ENCODE measurements around the gene COMMD6.

The COMMD6 gene

DNA sequence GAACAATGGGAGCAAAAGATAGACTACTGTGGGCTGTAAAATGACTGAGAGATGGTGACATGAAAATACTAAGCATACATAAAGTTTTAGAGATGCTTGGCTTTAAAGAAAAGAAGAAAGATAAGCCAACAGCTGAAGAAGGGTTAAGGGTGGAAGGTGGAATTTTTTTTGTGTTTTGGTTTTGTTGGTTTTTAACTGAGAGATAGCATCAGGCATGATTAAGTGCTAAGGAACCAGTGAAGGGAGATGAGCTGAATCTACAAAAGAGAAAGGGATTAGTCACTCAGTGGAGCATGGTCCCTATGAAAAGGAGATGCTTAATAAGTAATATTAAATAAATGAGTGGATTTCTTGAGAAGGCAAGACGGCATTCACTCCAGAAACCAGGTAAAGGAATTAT is 43.1 kb downstream of the COMMD6 start:
- Histone ChIP-seq H3K4me1 (ENCODE audit: control insufficient read depth, insufficient read depth, low read length) (peaks cover 5% of the 10 kb centered on the region), H3K9me3 (replicated peaks; ENCODE audit: low read length) (no peaks in the 10 kb centered on the region), H3K36me3 (ENCODE audit: insufficient read depth, low read length) (no peaks in the 10 kb centered on the region), H3K9ac (ENCODE audit: low read depth, low read length) (no peak overlapping the region), H3K4me3 (ENCODE audit: low read length) (no peak overlapping the region), H3K27me3 (ENCODE audit: control insufficient read depth, insufficient read depth, low read length) (no peaks in the 10 kb centered on the region), H3K4me2 (ENCODE audit: low read length) (no peak overlapping the region)

DNA sequence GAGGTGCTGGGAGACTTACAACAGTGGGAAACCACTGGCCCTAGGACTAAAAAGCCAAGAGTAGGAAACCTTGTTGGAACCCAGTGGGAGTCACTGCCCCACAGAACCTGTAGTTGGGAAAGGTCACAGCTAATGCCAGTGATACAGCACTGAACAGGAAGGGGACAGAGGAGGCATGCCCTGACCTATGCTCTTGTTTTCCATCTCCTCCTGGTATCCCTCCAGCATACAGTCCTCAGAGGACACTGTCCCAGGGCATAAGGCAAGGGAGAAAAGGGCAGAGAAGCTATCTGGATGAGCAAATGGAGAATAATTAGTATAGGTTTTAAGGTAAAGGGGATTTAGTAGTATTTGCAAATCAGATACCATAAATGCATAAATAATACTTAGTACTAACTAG is 44.5 kb downstream of the COMMD6 start:
- Histone ChIP-seq H3K36me3 (ENCODE audit: insufficient read depth, low read length) (no peaks in the 10 kb centered on the region), H3K27me3 (ENCODE audit: control insufficient read depth, insufficient read depth, low read length) (no peaks in the 10 kb centered on the region), H3K4me1 (ENCODE audit: control insufficient read depth, insufficient read depth, low read length) (peaks cover 8% of the 10 kb centered on the region), H3K9me3 (replicated peaks; ENCODE audit: low read length) (no peaks in the 10 kb centered on the region), H3K4me2 (ENCODE audit: low read length) (no peak overlapping the region), H3K4me3 (ENCODE audit: low read length) (no peak overlapping the region), H3K9ac (ENCODE audit: low read depth, low read length) (no peak overlapping the region)

DNA sequence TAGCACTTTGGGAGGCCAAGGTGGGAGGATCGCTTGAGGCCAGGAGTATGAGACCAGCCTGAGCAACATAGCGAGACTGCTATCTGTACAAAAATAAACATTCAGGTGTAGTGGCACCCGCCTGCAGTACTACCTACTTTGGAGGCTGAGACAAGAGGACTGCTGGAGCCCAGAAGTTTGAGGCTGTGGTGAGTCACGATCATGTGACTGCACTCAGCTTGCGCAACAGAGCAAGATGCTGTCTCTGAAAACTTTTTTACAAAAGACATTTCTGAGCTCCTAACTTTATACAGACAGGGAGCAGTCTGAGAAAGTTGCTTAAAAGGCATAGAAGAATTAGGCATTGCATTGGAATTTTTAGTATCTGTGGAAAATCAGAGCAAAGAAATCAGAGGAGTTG is 45.3 kb downstream of the COMMD6 start:
- Histone ChIP-seq H3K4me2 (ENCODE audit: low read length) (no peak overlapping the region), H3K36me3 (ENCODE audit: insufficient read depth, low read length) (no peaks in the 10 kb centered on the region), H3K4me1 (ENCODE audit: control insufficient read depth, insufficient read depth, low read length) (peaks cover 8% of the 10 kb centered on the region), H3K4me3 (ENCODE audit: low read length) (no peak overlapping the region), H3K27me3 (ENCODE audit: control insufficient read depth, insufficient read depth, low read length) (no peaks in the 10 kb centered on the region), H3K9me3 (replicated peaks; ENCODE audit: low read length) (no peaks in the 10 kb centered on the region), H3K9ac (ENCODE audit: low read depth, low read length) (no peak overlapping the region)

DNA sequence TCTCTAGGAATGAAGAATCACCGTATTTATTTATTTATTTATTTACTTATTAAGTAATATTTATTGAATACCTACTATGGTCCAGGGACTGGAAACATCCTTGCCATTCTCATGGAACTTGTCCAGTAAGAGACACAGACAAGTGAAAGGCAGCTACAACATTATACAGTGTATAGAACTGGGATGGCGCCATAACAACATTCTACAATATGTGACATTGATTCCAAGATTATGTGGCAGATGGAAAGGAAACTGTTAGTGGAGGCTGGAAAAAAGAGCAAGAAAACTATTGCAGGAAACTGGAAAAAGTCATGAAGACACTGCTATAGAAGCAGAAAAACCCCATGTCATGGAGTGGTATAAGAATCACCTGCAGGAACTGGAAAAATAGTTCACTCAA is 46.3 kb downstream of the COMMD6 start:
- Histone ChIP-seq H3K9ac (ENCODE audit: low read depth, low read length) (no peak overlapping the region), H3K4me2 (ENCODE audit: low read length) (no peak overlapping the region), H3K4me3 (ENCODE audit: low read length) (no peak overlapping the region), H3K27me3 (ENCODE audit: control insufficient read depth, insufficient read depth, low read length) (no peaks in the 10 kb centered on the region), H3K9me3 (replicated peaks; ENCODE audit: low read length) (no peaks in the 10 kb centered on the region), H3K36me3 (ENCODE audit: insufficient read depth, low read length) (no peaks in the 10 kb centered on the region), H3K4me1 (ENCODE audit: control insufficient read depth, insufficient read depth, low read length) (peaks cover 8% of the 10 kb centered on the region)

DNA sequence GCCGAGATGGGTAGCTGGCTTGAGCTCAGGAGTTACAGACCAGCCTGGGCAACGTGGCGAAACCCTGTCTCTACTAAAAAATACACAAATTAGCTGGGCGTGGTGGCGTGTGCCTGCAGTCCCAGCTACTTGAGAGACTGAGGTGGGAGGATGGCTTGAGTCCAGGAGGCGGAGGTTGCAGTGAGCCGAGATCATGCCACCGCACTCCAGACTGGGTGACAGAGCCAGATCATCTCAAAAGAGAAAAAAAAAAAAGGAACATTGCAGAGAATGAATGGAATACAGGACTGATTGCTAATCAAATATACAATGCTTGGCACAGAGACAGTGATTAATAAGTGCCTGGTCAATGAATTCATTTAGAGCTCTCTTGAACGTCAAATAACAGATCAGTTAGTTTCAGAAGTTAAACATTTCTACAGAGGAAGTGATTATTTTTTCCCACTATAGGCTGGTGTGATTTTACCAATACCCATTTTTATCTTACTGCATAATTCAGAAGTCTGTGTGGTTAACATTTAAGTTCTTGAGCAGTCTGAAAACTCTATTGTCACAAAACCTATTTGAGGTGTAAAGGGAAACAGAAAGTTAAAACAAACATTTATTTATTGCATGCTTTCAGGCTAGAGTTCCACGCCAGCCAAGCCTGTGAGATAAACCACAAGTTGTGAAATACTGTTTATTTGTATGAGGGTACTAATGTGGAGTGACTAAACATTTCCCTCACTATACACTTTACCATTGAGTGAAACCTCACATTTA is 48.0 kb downstream of the COMMD6 start:
- Histone ChIP-seq H3K9ac (ENCODE audit: low read depth, low read length) (no peak overlapping the region), H3K4me3 (ENCODE audit: low read length) (no peak overlapping the region)

DNA sequence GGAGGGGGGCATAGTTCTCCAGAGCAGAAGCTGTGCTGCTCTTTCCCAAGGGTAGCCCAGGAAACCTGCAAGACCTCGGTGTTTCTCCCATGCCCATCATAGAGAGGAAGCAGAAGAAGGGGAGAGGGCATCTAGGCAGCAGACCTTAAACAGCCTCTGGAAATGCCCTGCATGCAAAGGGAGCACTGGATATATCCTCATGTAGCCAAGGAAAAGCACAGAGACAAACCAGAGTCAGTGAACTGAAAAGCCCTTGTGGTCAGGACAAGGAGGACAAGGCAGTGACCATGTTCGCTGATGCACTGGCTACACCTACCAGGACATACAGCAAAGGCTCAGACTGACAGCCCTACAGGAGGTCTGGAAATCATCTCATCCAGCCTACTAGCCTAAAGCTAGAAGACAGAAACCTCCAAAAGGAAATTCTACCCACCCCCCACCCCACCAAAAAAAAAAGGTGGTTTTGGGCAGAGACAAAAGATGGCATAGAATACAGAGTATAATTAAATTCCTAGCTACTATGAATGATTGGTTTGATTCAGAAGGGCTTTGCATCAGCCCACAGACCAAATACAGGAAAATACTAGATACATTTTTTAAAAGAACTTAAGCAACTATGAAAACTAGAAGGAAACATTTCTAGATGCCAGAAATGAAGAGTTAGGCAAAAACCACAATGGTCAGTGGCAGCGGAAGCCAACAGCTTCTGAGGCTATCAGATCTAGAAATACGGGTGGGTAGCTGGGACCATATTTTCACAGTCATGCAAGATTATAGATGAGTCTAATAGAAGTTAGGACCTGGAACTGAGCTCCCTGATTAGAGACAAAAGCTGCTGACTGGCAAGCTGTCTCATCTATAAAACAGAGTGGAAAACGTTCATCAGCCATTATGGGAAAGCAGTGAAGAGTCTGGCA is 51.2 kb downstream of the COMMD6 start:
- H3K4me2 ChIP-seq (ENCODE audit: low read length): no peak overlapping the region
- H3K9me3 ChIP-seq (replicated peaks; ENCODE audit: low read length): no peaks in the 10 kb centered on the region
- no peaks in the 10 kb centered on the region for H3K27me3 ChIP-seq (ENCODE audit: control insufficient read depth, insufficient read depth, low read length)
- H3K4me1 ChIP-seq (ENCODE audit: control insufficient read depth, insufficient read depth, low read length): peaks cover 25% of the 10 kb centered on the region
- no peak overlapping the region for H3K9ac ChIP-seq (ENCODE audit: low read depth, low read length)
- H3K36me3 ChIP-seq (ENCODE audit: insufficient read depth, low read length): no peaks in the 10 kb centered on the region
- no peak overlapping the region for H3K4me3 ChIP-seq (ENCODE audit: low read length)

More for the DNA sequence above, 48.0 kb downstream of the COMMD6 start:
- Histone ChIP-seq H3K9me3 (replicated peaks; ENCODE audit: low read length) (no peaks in the 10 kb centered on the region), H3K36me3 (ENCODE audit: insufficient read depth, low read length) (no peaks in the 10 kb centered on the region), H3K4me2 (ENCODE audit: low read length) (peak overlapping the region; percentile 15), H3K4me1 (ENCODE audit: control insufficient read depth, insufficient read depth, low read length) (peaks cover 22% of the 10 kb centered on the region), H3K27me3 (ENCODE audit: control insufficient read depth, insufficient read depth, low read length) (no peaks in the 10 kb centered on the region)

DNA sequence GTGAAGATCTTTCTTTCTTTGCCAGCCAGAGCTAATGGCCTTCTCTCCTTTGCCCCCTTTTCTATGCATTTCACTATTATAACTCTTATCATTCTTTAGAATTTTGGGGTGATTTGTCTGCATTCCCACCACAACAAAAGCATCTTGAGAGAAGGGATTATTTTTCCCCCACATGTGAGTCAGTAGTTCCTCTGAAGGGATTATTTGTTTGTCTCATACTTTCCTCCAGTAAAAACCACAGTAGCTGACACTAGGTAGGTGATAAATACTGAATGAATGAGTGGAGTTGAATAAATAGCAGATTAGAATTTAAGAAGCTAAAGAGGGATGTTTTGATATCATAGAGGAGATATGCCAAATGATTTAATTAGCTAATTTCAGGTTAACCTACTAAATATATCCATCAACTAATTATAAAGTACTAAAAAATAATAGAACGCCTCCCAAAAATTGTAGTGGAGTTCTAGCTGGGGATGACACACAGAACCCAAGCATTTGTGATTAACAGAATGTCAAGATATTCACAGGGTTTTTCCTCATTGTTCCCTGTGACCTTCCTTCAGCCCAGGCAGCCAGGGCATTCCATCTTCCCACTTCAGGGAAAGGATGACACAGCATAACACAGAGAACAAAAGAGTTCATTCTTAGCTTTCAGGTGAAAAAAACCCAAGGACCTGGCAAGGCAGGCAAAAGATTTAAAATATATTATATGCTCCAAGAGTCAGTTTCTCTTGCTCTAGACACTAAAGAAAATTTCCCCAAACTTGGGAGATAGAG is 52.2 kb downstream of the COMMD6 start:
- H3K4me1 ChIP-seq (ENCODE audit: control insufficient read depth, insufficient read depth, low read length): peaks cover 27% of the 10 kb centered on the region
- no peak overlapping the region for H3K4me3 ChIP-seq (ENCODE audit: low read length)
- H3K36me3 ChIP-seq (ENCODE audit: insufficient read depth, low read length): no peaks in the 10 kb centered on the region

DNA sequence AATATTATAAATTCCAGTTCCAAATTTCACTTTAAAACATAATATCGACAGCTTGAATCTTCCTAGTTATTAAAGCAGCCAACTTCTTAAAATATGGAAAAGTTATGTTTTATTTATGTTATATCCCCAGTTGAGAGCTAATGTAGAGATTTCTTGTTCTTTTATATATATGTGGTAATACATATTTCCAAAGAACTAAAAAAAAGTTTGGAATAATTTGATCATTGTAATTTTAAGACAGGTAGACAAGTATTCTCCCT is 54.9 kb downstream of the COMMD6 start:
- Histone ChIP-seq H3K27me3 (ENCODE audit: control insufficient read depth, insufficient read depth, low read length) (no peaks in the 10 kb centered on the region), H3K4me1 (ENCODE audit: control insufficient read depth, insufficient read depth, low read length) (peaks cover 28% of the 10 kb centered on the region), H3K9me3 (replicated peaks; ENCODE audit: low read length) (no peaks in the 10 kb centered on the region), H3K4me3 (ENCODE audit: low read length) (peak overlapping the region; percentile 91), H3K36me3 (ENCODE audit: insufficient read depth, low read length) (no peaks in the 10 kb centered on the region), H3K9ac (ENCODE audit: low read depth, low read length) (peak overlapping the region; percentile 76), H3K4me2 (ENCODE audit: low read length) (peak overlapping the region; percentile 99)

More for the DNA sequence above, 52.2 kb downstream of the COMMD6 start:
- H3K9ac ChIP-seq (ENCODE audit: low read depth, low read length): no peak overlapping the region
- H3K27me3 ChIP-seq (ENCODE audit: control insufficient read depth, insufficient read depth, low read length): no peaks in the 10 kb centered on the region
- H3K4me2 ChIP-seq (ENCODE audit: low read length): no peak overlapping the region
- H3K9me3 ChIP-seq (replicated peaks; ENCODE audit: low read length): no peaks in the 10 kb centered on the region

DNA sequence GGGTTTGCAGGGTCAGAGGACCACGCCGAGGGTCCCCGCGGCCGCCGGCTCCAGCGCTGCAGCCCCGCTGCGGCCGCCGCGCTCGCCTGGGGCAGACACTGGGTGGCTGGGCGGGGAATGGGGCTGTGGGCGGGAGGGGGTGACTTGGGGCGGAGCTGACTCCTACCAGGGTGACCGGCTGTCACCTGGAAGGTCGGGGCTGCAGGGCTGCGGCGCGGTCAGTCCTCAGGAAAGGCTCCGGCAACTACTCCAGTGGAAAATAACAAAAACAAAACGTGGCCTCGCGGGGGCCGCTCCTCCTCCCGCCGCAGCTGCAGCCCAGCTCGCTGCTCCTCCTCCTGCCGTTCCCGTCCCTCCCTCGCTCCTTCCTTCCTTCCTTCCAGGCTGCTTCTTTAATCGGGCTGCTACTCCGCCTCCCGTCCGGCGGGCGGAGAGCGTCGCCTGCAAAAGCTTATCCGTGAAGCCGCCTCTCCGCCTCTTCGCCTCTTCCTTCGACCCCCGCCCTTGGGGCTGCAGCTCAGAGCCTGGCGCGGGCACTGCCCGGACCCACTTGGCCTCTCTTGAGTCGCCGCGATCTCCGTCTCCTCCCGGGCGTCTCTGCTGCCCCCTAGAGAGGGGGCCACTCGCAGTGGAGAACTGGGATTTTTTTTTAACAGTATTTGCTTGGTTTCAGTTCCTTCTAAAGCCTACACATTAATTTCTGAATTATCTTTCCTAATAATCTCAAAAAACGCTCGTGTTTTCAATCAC is 55.4 kb downstream of the COMMD6 start, which contains the start of gene TBC1D4:
Gene TBC1D4 (minus strand): TSS at position 100 of the 750 bp plus-strand sequence. CDS start 402 bp downstream, outside the sequence.
- peak within 1 kb of the TSS; percentile 76 for H3K9ac ChIP-seq (ENCODE audit: low read depth, low read length)
- H3K4me3 ChIP-seq (ENCODE audit: low read length): peak within 1 kb of the TSS; percentile 91
- H3K9me3 ChIP-seq (replicated peaks; ENCODE audit: low read length): no peaks in the 10 kb centered on the region
- no peaks in the 10 kb centered on the region for H3K36me3 ChIP-seq (ENCODE audit: insufficient read depth, low read length)
- no peaks in the 10 kb centered on the region for H3K27me3 ChIP-seq (ENCODE audit: control insufficient read depth, insufficient read depth, low read length)
- peaks cover 28% of the 10 kb centered on the region for H3K4me1 ChIP-seq (ENCODE audit: control insufficient read depth, insufficient read depth, low read length)
- H3K4me2 ChIP-seq (ENCODE audit: low read length): peak within 1 kb of the TSS; percentile 99

DNA sequence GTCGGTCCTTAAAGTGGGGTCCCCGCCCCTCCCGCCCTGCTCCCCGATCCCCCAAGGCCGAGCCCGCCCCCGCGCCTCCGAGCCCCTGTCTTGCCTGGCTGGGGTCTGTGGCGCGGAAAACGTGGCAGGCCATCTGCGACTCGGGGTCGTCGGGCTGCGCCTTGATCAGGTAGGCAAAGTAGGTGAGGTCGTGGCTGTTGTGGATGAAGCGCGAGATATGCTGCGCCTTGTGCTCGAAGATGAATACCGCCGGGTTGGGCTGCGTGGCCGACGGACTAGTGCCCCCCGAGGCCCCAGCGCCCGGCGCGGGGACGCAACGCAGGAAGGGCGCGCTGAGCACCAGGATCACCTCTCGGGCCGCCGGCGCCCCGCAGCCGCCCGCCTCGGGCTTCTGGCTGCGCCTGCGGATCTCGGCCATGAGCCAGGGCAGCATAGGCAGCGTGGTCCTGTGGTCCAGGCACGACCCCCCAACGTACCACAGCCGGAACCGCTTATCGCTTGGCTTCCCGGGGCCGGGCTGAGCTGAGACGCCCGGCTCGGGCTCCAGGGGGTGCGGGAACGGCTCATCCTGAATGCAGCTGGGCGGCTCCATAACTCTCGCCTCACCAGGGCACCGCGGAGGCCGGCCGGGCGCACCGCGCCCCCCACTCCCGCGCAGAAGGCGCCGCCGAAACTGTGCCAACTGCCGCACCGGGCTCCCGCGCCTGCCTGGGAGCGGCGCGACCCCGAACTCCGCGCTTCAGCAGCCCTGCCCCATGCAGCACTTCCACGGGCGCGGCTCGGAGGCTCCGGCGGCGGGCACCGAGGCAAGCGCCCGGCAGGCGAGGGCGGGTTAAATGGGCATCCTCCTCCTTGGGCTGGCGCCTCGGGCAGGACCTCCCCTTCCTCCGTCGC is 56.2 kb downstream of the COMMD6 start:
- Histone ChIP-seq H3K4me3 (ENCODE audit: low read length) (peak overlapping the region; percentile 91), H3K9ac (ENCODE audit: low read depth, low read length) (peak overlapping the region; percentile 76), H3K27me3 (ENCODE audit: control insufficient read depth, insufficient read depth, low read length) (no peaks in the 10 kb centered on the region), H3K4me1 (ENCODE audit: control insufficient read depth, insufficient read depth, low read length) (peaks cover 28% of the 10 kb centered on the region), H3K9me3 (replicated peaks; ENCODE audit: low read length) (no peaks in the 10 kb centered on the region), H3K4me2 (ENCODE audit: low read length) (peak overlapping the region; percentile 99), H3K36me3 (ENCODE audit: insufficient read depth, low read length) (no peaks in the 10 kb centered on the region)
